Keratinocyte (primary cell): ENCODE measurements around the gene TMEM184C. TPM values are rescaled to one million over a fixed set of nuclear protein-coding genes. Genes with fewer than 3 reads are reported as not detected.

Experiments used
- DNase-seq: peaks from one replicate; pipeline ENCODE4 v3.0.0-alpha.2; 2011; ENCODE audit warnings: low read depth, missing footprints, low spot score
- FAIRE-seq: peaks from 2 replicates; lab custom pipeline; 2011; peaks lifted over from hg19 to GRCh38; lab: Jason Lieb, UNC
- H2AFZ ChIP-seq: 2 replicates; pipeline ENCODE4 v1.6.0; 2012; ENCODE audit warnings: low read length, control low read depth, inconsistent platforms; ENCODE audit not compliant: control insufficient read depth
- H3K27ac ChIP-seq: 2 replicates; pipeline ENCODE4 v1.5.1; 2011; ENCODE audit warnings: low read length; ENCODE audit not compliant: control insufficient read depth, insufficient read depth
- H3K27me3 ChIP-seq: 3 replicates; pipeline ENCODE4 v1.6.0; 2011; ENCODE audit warnings: low read length; ENCODE audit not compliant: control insufficient read depth, insufficient read depth; ENCODE audit errors: extremely low read depth
- H3K36me3 ChIP-seq, 2 experiments: 2 replicates in 1 of 2; 3 replicates in 1 of 2; pipeline ENCODE4 v1.5.1; 2011; ENCODE audit warnings: low read length in 2 of 2, mild to moderate bottlenecking in 1 of 2; ENCODE audit not compliant: control insufficient read depth in 2 of 2, insufficient read depth in 2 of 2; ENCODE audit errors: extremely low read depth in 1 of 2
- H3K4me1 ChIP-seq: 3 replicates; pipeline ENCODE4 v1.5.1; 2011; ENCODE audit warnings: low read length; ENCODE audit not compliant: control insufficient read depth, insufficient read depth; ENCODE audit errors: extremely low read depth
- H3K4me2 ChIP-seq: 3 replicates; pipeline ENCODE4 v1.6.0; 2011; ENCODE audit warnings: low read depth, low read length; ENCODE audit not compliant: control insufficient read depth, insufficient read depth; ENCODE audit errors: extremely low read depth
- H3K4me3 ChIP-seq, 3 experiments: fragments of 200-600 bp in 1 of 3; sonication (generic) in 1 of 3; 2 replicates in 2 of 3; 3 replicates in 1 of 3; pipeline ENCODE4 v1.5.1; 2011 to 2016; ENCODE audit warnings: low read length in 3 of 3, mild to moderate bottlenecking in 3 of 3, control low read depth in 2 of 3, inconsistent platforms in 1 of 3, low read depth in 1 of 3, mixed read lengths in 1 of 3, mixed run types in 1 of 3, moderate library complexity in 1 of 3; ENCODE audit not compliant: control insufficient read depth in 2 of 3, insufficient read depth in 2 of 3; ENCODE audit errors: extremely low read depth in 1 of 3
- H3K79me2 ChIP-seq: 2 replicates; pipeline ENCODE4 v1.6.0; 2012; ENCODE audit warnings: low read length; ENCODE audit not compliant: control insufficient read depth, insufficient read depth
- H3K9ac ChIP-seq: 3 replicates; pipeline ENCODE4 v1.6.0; 2011; ENCODE audit warnings: low read length; ENCODE audit not compliant: control insufficient read depth, insufficient read depth; ENCODE audit errors: extremely low read depth
- H3K9me1 ChIP-seq: 3 replicates; pipeline ENCODE4 v1.6.0; 2011; ENCODE audit warnings: low read length; ENCODE audit not compliant: control insufficient read depth, insufficient read depth; ENCODE audit errors: extremely low read depth
- H3K9me3 ChIP-seq: 2 replicates; pipeline ENCODE4 v1.5.1; 2012; ENCODE audit warnings: low read depth, low read length; ENCODE audit not compliant: control insufficient read depth
- H4K20me1 ChIP-seq: 3 replicates; pipeline ENCODE4 v1.6.0; 2011; ENCODE audit warnings: low read length; ENCODE audit not compliant: control insufficient read depth, insufficient read depth; ENCODE audit errors: extremely low read depth
- EZH2 ChIP-seq: IDR thresholded peaks from one replicate; pipeline ENCODE4 v1.6.1; 2012; ENCODE audit warnings: inconsistent platforms, mild to moderate bottlenecking, low read length, moderate library complexity
- dilution Hi-C: fragments of 300-500 bp; cut with MboI; formaldehyde crosslinking; loops from one replicate; pipeline ENCODE4 v1.7.0; 2020; ENCODE audit warnings: low sequenced_read_pairs; ENCODE audit not compliant: extremely low pct_ligation_motif_present
- polyA plus RNA-seq, 5 experiments: library from polyadenylated mRNA; depleted of rRNA in 3 of 5; stranded (reverse) in 3 of 5; stranded (forward) in 1 of 5; unstranded in 1 of 5; fragments of >200 nt; gene quantifications; 1 replicate in 1 of 5; 2 replicates in 3 of 5; 3 replicates in 1 of 5; pipeline versions ENCODE4 v1.2.1 to v1.2.3, GENCODE V29; 2011 to 2012; ENCODE audit warnings: missing spikeins in 2 of 5, low read depth in 1 of 5, low replicate concordance in 1 of 5
- TF ChIP-seq, protein P1 (sequence below), 3 experiments: IDR thresholded peaks in 1 of 3; conservative IDR thresholded peaks in 1 of 3; optimal IDR thresholded peaks in 1 of 3; 2 replicates in 2 of 3; 3 replicates in 1 of 3; pipeline versions ENCODE3 to v1.5.1; 2011; ENCODE audit warnings: low read length in 3 of 3, mild to moderate bottlenecking in 3 of 3, moderate library complexity in 2 of 3, control low read depth in 1 of 3, inconsistent platforms in 1 of 3; ENCODE audit not compliant: insufficient read depth in 2 of 3; ENCODE audit errors: extremely low read depth in 1 of 3

Gene TMEM184C
- polyA plus RNA-seq, 1 donor (not counting 4 experiments of a cell fraction or from before 2014, with no cell fraction given) = 32.2 TPM

- H3K4me3 ChIP-seq = no peak overlapping the region
- dilution Hi-C loops = no loop called here
- peaks cover 0 to 4% of the 10 kb centered on the region in 2 experiments for H3K36me3 ChIP-seq
- H3K27ac ChIP-seq = no peak overlapping the region
- no peaks in the 10 kb centered on the region for H3K27me3 ChIP-seq
- no peaks in the 10 kb centered on the region for H4K20me1 ChIP-seq
- no peak overlapping the region for H2AFZ ChIP-seq
- H3K4me1 ChIP-seq = peaks cover 3% of the 10 kb centered on the region
- H3K79me2 ChIP-seq = peaks cover 4% of the 10 kb centered on the region
- no peak overlapping the region for H3K9ac ChIP-seq
- FAIRE-seq (no peak), DNase-seq (no peak)
- H3K9me3 ChIP-seq = no peaks in the 10 kb centered on the region
- H3K9me1 ChIP-seq = no peaks in the 10 kb centered on the region
- H3K4me2 ChIP-seq = no peak overlapping the region
- TF ChIP-seq, protein P1, sequence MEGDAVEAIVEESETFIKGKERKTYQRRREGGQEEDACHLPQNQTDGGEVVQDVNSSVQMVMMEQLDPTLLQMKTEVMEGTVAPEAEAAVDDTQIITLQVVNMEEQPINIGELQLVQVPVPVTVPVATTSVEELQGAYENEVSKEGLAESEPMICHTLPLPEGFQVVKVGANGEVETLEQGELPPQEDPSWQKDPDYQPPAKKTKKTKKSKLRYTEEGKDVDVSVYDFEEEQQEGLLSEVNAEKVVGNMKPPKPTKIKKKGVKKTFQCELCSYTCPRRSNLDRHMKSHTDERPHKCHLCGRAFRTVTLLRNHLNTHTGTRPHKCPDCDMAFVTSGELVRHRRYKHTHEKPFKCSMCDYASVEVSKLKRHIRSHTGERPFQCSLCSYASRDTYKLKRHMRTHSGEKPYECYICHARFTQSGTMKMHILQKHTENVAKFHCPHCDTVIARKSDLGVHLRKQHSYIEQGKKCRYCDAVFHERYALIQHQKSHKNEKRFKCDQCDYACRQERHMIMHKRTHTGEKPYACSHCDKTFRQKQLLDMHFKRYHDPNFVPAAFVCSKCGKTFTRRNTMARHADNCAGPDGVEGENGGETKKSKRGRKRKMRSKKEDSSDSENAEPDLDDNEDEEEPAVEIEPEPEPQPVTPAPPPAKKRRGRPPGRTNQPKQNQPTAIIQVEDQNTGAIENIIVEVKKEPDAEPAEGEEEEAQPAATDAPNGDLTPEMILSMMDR (optimal IDR thresholded peaks at IDR 0.05 in 1 of 3, IDR thresholded peaks at IDR 0.05 in 1 of 3, conservative IDR thresholded peaks at IDR 0.05 in 1 of 3; ENCODE audit: extremely low read depth in 1 of 3, insufficient read depth in 2 of 3, low read length in 3 of 3) = no peak
- no peak for TF ChIP-seq EZH2
Measured at GRCh38 chr4:147645099-147645498, 27.9 kb downstream of the TMEM184C start.

DNA sequence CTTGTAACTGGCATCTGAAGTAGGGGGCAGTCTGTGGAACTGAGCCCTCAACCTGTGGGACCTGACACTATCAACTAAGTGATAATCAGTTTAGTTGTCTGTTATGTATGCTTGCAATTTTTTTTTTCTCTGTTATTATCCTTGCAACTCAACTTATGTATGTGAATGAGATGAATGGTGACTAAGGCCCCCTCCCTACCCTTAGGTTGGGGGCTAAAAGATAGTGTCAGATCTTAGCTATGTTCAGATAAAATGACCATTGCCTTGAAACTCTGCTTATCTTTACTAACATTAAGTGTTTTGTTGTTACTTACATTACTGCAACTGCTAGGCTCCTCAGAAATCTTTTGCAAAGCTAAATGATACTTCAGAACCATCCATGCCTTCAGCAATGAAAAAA lies 31.5 kb downstream of the TMEM184C start:
- dilution Hi-C loops = no loop called here
- Histone ChIP-seq H3K9me3 (no peaks in the 10 kb centered on the region), H3K36me3 (peaks cover 0 to 2% of the 10 kb centered on the region in 2 experiments), H3K4me1 (peaks cover 3% of the 10 kb centered on the region), H3K4me2 (no peak overlapping the region), H4K20me1 (no peaks in the 10 kb centered on the region), H3K4me3 (no peak overlapping the region), H3K9ac (no peak overlapping the region), H3K79me2 (peaks cover 2% of the 10 kb centered on the region), H3K27me3 (no peaks in the 10 kb centered on the region), H2AFZ (no peak overlapping the region), H3K9me1 (no peaks in the 10 kb centered on the region), H3K27ac (no peak overlapping the region)
- TF ChIP-seq EZH2 = no peak
- TF ChIP-seq, protein P1 (optimal IDR thresholded peaks at IDR 0.05 in 1 of 3, IDR thresholded peaks at IDR 0.05 in 1 of 3, conservative IDR thresholded peaks at IDR 0.05 in 1 of 3; ENCODE audit: extremely low read depth in 1 of 3, insufficient read depth in 2 of 3, low read length in 3 of 3) = no peak
- no peak for FAIRE-seq
- DNase-seq = no peak
